GM12891 (cell line): ENCODE results near the gene ZFYVE9.

Experiments used
- PAX5 ChIP-seq: IDR thresholded peaks from 2 replicates; pipeline ENCODE4 v1.6.1; 2011; ENCODE audit warnings: low read length, moderate library complexity, mild to moderate bottlenecking; ENCODE audit not compliant: insufficient read depth, severe bottlenecking
- POLR2A ChIP-seq: IDR thresholded peaks from 2 replicates; pipeline ENCODE4 v1.6.1; 2011; ENCODE audit warnings: low read depth, low read length, control low read depth
- POLR2AphosphoS5 ChIP-seq: IDR thresholded peaks from 2 replicates; pipeline ENCODE4 v1.6.1; 2011; ENCODE audit warnings: low read depth, low read length, control low read depth
- SPI1 ChIP-seq: IDR thresholded peaks from 2 replicates; pipeline ENCODE4 v1.6.1; 2011; ENCODE audit warnings: low read depth, low read length, control low read depth
- TAF1 ChIP-seq: IDR thresholded peaks from 2 replicates; pipeline ENCODE4 v1.6.1; 2011; ENCODE audit warnings: low read depth, low read length, control low read depth

- TF ChIP-seq POLR2A (no peak), SPI1 (no peak), POLR2AphosphoS5 (no peak), TAF1 (no peak), PAX5 (no peak)
These were observed 52.1 kb downstream of the ZFYVE9 start for GRCh38 chr1:52193985-52194384.
